Loucy (cell line): ENCODE measurements around the gene CD6.

Experiments
- EZH2phosphoT487 ChIP-seq: fragments of 200-600 bp; IDR thresholded peaks from 2 replicates; pipeline ENCODE4 v1.6.1; 2018; ENCODE audit warnings: antibody characterized with exemption, mild to moderate bottlenecking, moderate library complexity, borderline replicate concordance
- TF ChIP-seq, protein P1 (sequence below): fragments of 200-600 bp; sonication (generic); conservative IDR thresholded peaks from 2 replicates; pipeline ENCODE4 v1.5.1; 2014; ENCODE audit warnings: mild to moderate bottlenecking, antibody characterized with exemption, low read length

GRCh38 chr11:60924906-60925853, 46.3 kb upstream of the CD6 start:
- TF ChIP-seq, protein P1, sequence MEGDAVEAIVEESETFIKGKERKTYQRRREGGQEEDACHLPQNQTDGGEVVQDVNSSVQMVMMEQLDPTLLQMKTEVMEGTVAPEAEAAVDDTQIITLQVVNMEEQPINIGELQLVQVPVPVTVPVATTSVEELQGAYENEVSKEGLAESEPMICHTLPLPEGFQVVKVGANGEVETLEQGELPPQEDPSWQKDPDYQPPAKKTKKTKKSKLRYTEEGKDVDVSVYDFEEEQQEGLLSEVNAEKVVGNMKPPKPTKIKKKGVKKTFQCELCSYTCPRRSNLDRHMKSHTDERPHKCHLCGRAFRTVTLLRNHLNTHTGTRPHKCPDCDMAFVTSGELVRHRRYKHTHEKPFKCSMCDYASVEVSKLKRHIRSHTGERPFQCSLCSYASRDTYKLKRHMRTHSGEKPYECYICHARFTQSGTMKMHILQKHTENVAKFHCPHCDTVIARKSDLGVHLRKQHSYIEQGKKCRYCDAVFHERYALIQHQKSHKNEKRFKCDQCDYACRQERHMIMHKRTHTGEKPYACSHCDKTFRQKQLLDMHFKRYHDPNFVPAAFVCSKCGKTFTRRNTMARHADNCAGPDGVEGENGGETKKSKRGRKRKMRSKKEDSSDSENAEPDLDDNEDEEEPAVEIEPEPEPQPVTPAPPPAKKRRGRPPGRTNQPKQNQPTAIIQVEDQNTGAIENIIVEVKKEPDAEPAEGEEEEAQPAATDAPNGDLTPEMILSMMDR: no peak
- no peak for TF ChIP-seq EZH2phosphoT487
